ENCODE measurements around the gene ESYT2.

Gene ESYT2

GRCh38 chr7:158802535-158803366 is 26.6 kb downstream of the ESYT2 start:
- FAIRE-seq, result no peak

- no peak for FAIRE-seq
These were observed 30.6 kb downstream of the ESYT2 start for GRCh38 chr7:158798741-158799140.

GRCh38 chr7:158796667-158797066 is 32.6 kb downstream of the ESYT2 start:
- no peak for FAIRE-seq

- no peak for FAIRE-seq
These were observed 34.0 kb downstream of the ESYT2 start for GRCh38 chr7:158795272-158795671.

GRCh38 chr7:158791107-158791506 is 38.2 kb downstream of the ESYT2 start:
- no peak for FAIRE-seq

- no peak for FAIRE-seq
These were observed 39.5 kb downstream of the ESYT2 start for GRCh38 chr7:158789842-158790241.

- no peak for FAIRE-seq
These were observed 42.4 kb downstream of the ESYT2 start for GRCh38 chr7:158786898-158787297.

GRCh38 chr7:158784270-158784669 is 45.0 kb downstream of the ESYT2 start:
- no peak for FAIRE-seq

GRCh38 chr7:158783595-158783994 is 45.7 kb downstream of the ESYT2 start:
- FAIRE-seq, result no peak

GRCh38 chr7:158782761-158783401 is 46.4 kb downstream of the ESYT2 start:
- no peak for FAIRE-seq

- FAIRE-seq, result no peak
These were observed 47.2 kb downstream of the ESYT2 start for GRCh38 chr7:158781974-158782664.

- no peak for FAIRE-seq
These were observed 47.9 kb downstream of the ESYT2 start for GRCh38 chr7:158781217-158781973.

GRCh38 chr7:158779061-158780000 is 50.0 kb downstream of the ESYT2 start:
- no peak for FAIRE-seq

GRCh38 chr7:158778471-158778870 is 50.8 kb downstream of the ESYT2 start:
- no peak for FAIRE-seq

- no peak for FAIRE-seq
These were observed 51.5 kb downstream of the ESYT2 start for GRCh38 chr7:158777793-158778192.

- no peak for FAIRE-seq
These were observed 52.8 kb downstream of the ESYT2 start for GRCh38 chr7:158776474-158776873.

GRCh38 chr7:158774952-158775351 is 54.4 kb downstream of the ESYT2 start:
- no peak for FAIRE-seq

- FAIRE-seq, result no peak
These were observed 56.4 kb downstream of the ESYT2 start for GRCh38 chr7:158772916-158773315.

GRCh38 chr7:158771213-158771834 is 58.0 kb downstream of the ESYT2 start:
- FAIRE-seq, result no peak

- no peak for FAIRE-seq
These were observed 61.6 kb downstream of the ESYT2 start for GRCh38 chr7:158767707-158768106.

- FAIRE-seq, result no peak
These were observed 62.6 kb downstream of the ESYT2 start for GRCh38 chr7:158766570-158767281.
